Osteocyte (in vitro differentiated cells): Measurements from ENCODE around the gene PLEKHG3. TPM values are rescaled to one million over a fixed set of nuclear protein-coding genes. Genes with fewer than 3 reads are reported as not detected.

Source experiments
- DNase-seq: peaks from one replicate; pipeline ENCODE4 v3.0.0; 2021; ENCODE audit warnings: mixed read lengths; ENCODE audit not compliant: unreplicated experiment; ENCODE audit errors: extremely low spot score
- H3K27ac Mint-ChIP-seq: one replicate; pipeline ENCODE4 v1.8.0; 2021; ENCODE audit warnings: mild to moderate bottlenecking, mixed read lengths; ENCODE audit not compliant: unreplicated experiment
- H3K27me3 Mint-ChIP-seq: one replicate; pipeline ENCODE4 v1.8.0; 2021; ENCODE audit warnings: mixed read lengths; ENCODE audit not compliant: unreplicated experiment
- H3K36me3 Mint-ChIP-seq: one replicate; pipeline ENCODE4 v1.8.0; 2021; ENCODE audit warnings: mixed read lengths; ENCODE audit not compliant: unreplicated experiment
- H3K4me1 Mint-ChIP-seq: one replicate; pipeline ENCODE4 v1.8.0; 2021; ENCODE audit warnings: mixed read lengths; ENCODE audit not compliant: unreplicated experiment
- H3K4me3 Mint-ChIP-seq: one replicate; pipeline ENCODE4 v1.8.0; 2021; ENCODE audit warnings: mild to moderate bottlenecking, moderate library complexity, mixed read lengths; ENCODE audit not compliant: unreplicated experiment
- H3K9me3 Mint-ChIP-seq: one replicate; pipeline ENCODE4 v1.8.0; 2021; ENCODE audit warnings: mixed read lengths; ENCODE audit not compliant: unreplicated experiment
- CTCF ChIP-seq: fragments of 200-600 bp; sonication (generic); IDR thresholded peaks from 2 replicates; pipeline ENCODE4 v1.5.0; 2021; ENCODE audit warnings: antibody characterized with exemption, mild to moderate bottlenecking, moderate library complexity
- total RNA-seq: library from RNA; stranded (reverse); gene quantifications from 2 replicates; pipeline ENCODE4 v1.2.1, GENCODE V29; 2021

The PLEKHG3 gene
- total RNA-seq, 1 donor from 2014 or later: 96.3 TPM

GRCh38 chr14:64721899-64722298 lies 17.7 kb downstream of the PLEKHG3 start:
- peaks cover 91% of the 10 kb centered on the region for H3K4me1 Mint-ChIP-seq
- no peak for DNase-seq
- no peaks in the 10 kb centered on the region for H3K27me3 Mint-ChIP-seq
- H3K4me3 Mint-ChIP-seq: no peak overlapping the region
- no peak for TF ChIP-seq CTCF
- H3K27ac Mint-ChIP-seq: peak overlapping the region; percentile 83
- H3K9me3 Mint-ChIP-seq: no peaks in the 10 kb centered on the region
- H3K36me3 Mint-ChIP-seq: peaks cover 7% of the 10 kb centered on the region

GRCh38 chr14:64722842-64723447 lies 18.7 kb downstream of the PLEKHG3 start:
- Mint-ChIP-seq H3K4me3 (no peak overlapping the region), H3K27ac (peak overlapping the region; percentile 83), H3K27me3 (no peaks in the 10 kb centered on the region), H3K36me3 (peaks cover 11% of the 10 kb centered on the region), H3K4me1 (peaks cover 84% of the 10 kb centered on the region), H3K9me3 (no peaks in the 10 kb centered on the region)
- DNase-seq: no peak
- no peak for TF ChIP-seq CTCF

- H3K4me3 Mint-ChIP-seq: no peak overlapping the region
These were observed 19.7 kb downstream of the PLEKHG3 start for GRCh38 chr14:64723691-64724577.

GRCh38 chr14:64724578-64724930 lies 20.3 kb downstream of the PLEKHG3 start:
- peaks cover 14% of the 10 kb centered on the region for H3K36me3 Mint-ChIP-seq
- no peak for TF ChIP-seq CTCF
- peak overlapping the region; percentile 27 for H3K27ac Mint-ChIP-seq
- no peak for DNase-seq
- H3K9me3 Mint-ChIP-seq: no peaks in the 10 kb centered on the region
- no peak overlapping the region for H3K4me3 Mint-ChIP-seq
- peaks cover 76% of the 10 kb centered on the region for H3K4me1 Mint-ChIP-seq
- no peaks in the 10 kb centered on the region for H3K27me3 Mint-ChIP-seq

More at GRCh38 chr14:64723691-64724577, 19.7 kb downstream of the PLEKHG3 start:
- H3K4me1 Mint-ChIP-seq: peaks cover 74% of the 10 kb centered on the region
- H3K9me3 Mint-ChIP-seq: no peaks in the 10 kb centered on the region
- H3K36me3 Mint-ChIP-seq: peaks cover 10% of the 10 kb centered on the region
- DNase-seq: no peak
- no peak for TF ChIP-seq CTCF
- peak overlapping the region; percentile 27 for H3K27ac Mint-ChIP-seq
- H3K27me3 Mint-ChIP-seq: no peaks in the 10 kb centered on the region

DNA sequence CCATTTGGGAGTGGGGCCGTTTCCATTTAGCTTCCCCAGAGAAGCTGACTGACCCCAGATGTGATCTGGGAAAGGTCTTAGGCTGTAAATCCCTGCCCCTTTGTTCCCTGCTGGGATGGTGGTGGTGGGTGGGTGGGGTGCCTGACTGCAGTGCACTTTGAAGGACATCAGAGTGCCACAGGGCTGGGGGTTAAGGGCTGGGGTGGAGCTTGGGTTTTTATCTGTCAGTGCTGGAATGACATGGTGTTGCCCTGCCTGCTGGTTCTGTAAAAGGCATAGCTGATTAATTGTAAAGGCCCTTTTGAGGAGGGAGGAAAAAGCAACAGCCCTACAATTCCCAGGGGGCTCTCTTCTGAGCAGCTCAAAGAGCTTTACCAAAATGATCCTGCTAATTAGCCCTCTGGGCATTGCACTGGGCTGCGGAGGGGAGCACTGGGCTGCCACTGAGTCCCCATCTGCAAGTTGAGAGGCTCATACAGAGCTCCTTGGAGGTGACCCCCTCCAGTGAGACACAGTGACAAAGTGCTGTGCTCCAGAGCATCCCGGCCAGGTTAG lies 21.1 kb downstream of the PLEKHG3 start:
- peaks cover 70% of the 10 kb centered on the region for H3K4me1 Mint-ChIP-seq
- no peak overlapping the region for H3K4me3 Mint-ChIP-seq
- no peak for DNase-seq
- no peak for TF ChIP-seq CTCF
- H3K27ac Mint-ChIP-seq: peak overlapping the region; percentile 31
- no peaks in the 10 kb centered on the region for H3K27me3 Mint-ChIP-seq
- no peaks in the 10 kb centered on the region for H3K9me3 Mint-ChIP-seq
- peaks cover 18% of the 10 kb centered on the region for H3K36me3 Mint-ChIP-seq
